Measurements from ENCODE around the gene EIF4E2. TPM values are rescaled to one million over a fixed set of nuclear protein-coding genes. Genes with fewer than 3 reads are reported as not detected.
A peak's percentile ranks its signal among the peaks of the same experiment; 100 is the strongest.
"Not testable (repeated sequence)": the region's sequence is repeated elsewhere in the genome, so short reads cannot be mapped to it uniquely, and the experiment has no call there.

Gene EIF4E2
- total RNA-seq, 1 donor from 2014 or later: 119 TPM

DNA sequence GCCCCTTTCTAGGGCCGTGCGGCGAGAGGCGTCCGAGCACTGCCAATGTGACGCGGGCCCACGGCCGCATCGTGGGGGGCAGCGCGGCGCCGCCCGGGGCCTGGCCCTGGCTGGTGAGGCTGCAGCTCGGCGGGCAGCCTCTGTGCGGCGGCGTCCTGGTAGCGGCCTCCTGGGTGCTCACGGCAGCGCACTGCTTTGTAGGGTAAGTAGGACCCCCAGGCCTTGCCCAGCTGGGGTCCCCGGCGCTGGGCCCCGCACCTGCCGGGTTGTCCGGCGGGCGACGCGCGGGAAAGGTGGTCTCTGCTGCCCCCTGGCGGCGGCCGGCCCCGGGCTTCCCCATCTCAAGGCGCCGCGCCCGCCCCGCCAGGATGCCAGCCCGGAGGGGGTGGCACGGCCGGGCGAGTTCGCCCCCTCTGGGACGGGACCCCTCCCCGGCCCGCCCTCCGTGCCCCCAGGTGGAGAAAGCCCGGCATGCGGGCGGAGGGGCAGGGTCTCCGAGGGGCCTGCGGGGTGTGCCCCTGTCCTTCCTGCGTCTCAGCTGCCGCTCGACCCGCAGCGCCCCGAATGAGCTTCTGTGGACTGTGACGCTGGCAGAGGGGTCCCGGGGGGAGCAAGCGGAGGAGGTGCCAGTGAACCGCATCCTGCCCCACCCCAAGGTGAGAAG, 28.4 kb upstream of the EIF4E2 start:
- peak; percentile 49 for DNase-seq (ENCODE audit: low read depth)

DNA sequence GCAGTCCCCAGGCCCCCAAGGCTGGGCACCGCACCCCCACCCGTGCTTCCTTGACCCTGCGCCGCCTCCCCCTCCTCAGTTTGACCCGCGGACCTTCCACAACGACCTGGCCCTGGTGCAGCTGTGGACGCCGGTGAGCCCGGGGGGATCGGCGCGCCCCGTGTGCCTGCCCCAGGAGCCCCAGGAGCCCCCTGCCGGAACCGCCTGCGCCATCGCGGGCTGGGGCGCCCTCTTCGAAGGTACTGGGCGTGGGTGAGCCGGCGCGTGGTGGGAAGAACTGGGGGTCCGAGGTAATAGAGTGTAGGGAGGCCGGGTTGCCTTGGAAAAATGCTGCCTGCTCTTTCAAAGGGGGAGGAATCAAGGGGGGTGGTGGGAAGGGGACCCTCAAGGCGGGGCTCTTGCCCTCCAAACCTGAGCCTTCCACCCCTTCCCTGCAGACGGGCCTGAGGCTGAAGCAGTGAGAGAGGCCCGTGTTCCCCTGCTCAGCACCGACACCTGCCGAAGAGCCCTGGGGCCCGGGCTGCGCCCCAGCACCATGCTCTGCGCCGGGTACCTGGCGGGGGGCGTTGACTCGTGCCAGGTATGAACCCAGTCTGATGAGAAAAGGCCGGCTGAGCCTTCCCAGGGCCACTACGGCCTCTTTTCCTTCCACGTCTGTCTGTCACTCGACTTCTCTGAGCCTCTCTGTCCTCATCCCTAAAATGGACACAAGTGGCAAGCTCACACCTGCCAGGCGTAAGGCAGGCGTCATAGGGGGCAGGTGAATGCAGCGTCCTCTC, 27.7 kb upstream of the EIF4E2 start:
- no peak for DNase-seq (ENCODE audit: low read depth)

DNA sequence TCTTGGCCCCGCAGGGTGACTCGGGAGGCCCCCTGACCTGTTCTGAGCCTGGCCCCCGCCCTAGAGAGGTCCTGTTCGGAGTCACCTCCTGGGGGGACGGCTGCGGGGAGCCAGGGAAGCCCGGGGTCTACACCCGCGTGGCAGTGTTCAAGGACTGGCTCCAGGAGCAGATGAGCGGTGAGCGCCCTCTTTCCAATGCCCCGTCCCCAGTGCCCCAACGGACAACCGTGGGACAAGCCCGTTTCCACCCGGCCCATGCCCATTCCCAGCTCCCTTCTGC, 27.1 kb upstream of the EIF4E2 start:
- no peak for DNase-seq (ENCODE audit: low read depth)

DNA sequence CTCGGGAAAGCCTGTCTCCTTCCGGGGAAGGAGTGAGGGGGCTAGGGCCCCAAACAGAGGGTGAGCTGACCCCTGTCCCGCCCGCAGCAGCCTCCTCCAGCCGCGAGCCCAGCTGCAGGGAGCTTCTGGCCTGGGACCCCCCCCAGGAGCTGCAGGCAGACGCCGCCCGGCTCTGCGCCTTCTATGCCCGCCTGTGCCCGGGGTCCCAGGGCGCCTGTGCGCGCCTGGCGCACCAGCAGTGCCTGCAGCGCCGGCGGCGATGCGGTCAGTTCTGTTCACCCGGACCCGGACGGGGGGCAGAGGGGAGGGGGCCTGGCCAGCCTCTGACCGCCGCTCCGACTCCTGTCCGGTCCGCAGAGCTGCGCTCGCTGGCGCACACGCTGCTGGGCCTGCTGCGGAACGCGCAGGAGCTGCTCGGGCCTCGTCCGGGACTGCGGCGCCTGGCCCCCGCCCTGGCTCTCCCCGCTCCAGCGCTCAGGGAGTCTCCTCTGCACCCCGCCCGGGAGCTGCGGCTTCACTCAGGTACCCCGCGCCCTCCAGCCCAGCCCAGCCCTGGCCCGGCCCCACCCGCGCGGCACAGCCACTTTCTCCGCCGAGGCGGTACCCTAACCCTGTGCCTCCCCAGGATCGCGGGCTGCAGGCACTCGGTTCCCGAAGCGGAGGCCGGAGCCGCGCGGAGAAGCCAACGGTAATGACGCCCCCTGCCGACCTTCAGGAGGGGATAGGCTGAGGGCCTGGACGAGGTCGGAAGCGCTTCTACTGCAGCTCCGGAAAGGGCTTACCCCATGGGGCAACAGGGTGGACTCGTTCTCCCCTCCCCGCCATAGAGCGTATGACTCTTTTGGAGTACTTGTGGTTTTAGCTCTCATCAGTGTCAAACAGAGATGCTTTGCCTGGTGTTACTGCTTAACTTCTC, 26.5 kb upstream of the EIF4E2 start:
- DNase-seq (ENCODE audit: low read depth): peak; percentile 71

DNA sequence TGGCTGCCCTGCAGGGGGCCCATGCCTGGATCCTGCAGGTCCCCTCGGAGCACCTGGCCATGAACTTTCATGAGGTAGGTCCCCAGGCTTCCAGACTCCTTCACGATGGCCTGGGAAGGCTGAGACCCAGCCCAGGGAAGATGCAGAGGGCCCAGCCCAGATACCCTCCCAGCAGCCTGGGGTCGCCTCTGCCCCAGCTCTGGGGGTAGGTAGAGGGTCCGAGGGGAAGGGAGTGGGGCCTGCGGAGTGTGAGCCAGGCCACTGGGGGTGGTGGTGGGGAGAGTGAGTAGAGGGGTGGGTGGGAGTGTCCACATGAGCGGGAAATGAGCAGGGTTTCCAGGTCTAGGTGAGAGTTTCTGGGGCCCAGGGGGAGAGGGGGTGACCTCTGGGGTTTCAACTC, 25.7 kb upstream of the EIF4E2 start:
- no peak for DNase-seq (ENCODE audit: low read depth)

DNA sequence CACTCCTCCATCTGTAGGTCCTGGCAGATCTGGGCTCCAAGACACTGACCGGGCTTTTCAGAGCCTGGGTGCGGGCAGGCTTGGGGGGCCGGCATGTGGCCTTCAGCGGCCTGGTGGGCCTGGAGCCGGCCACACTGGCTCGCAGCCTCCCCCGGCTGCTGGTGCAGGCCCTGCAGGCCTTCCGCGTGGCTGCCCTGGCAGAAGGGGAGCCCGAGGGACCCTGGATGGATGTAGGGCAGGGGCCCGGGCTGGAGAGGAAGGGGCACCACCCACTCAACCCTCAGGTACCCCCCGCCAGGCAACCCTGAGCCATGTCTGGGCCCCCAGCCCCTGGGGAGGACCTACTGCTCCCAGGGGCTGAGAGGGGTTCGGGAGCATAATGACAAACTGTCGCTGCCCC, 25.3 kb upstream of the EIF4E2 start:
- DNase-seq (ENCODE audit: low read depth): no peak

DNA sequence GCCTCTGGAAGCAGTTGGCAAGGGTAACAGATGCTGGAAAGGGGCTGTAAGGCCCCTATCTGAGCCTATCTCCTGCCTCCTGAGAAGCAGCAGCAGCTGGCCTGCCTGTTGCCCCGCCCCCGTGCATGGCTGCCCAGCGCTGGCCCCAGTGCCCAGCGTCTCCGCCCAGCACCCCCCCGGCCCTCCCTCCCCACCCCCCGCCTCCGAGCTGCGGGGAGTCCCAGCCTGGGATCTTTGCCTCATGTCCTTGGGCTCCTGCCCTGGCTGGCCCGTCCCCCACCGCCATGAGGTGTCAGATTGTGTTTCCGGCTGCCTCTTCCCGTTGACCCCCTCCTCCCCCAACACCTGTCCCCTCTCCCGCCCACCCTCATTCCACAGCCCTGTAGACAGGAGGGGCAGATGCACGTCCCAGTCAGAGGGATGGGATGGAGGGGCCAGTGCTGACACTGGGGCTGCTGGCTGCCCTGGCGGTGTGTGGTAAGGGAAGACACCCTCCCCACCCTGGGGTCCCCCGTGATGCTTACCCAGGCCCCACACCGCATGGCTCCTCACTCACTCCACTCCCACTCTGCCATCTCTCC, 24.6 kb upstream of the EIF4E2 start, which contains the start of gene CHRND:
CHRND (plus strand) TSS at position 370 of the 581 bp plus-strand sequence; CDS start at position 426, 56 bp downstream.
- peak; percentile 97 for DNase-seq (ENCODE audit: low read depth)

DNA sequence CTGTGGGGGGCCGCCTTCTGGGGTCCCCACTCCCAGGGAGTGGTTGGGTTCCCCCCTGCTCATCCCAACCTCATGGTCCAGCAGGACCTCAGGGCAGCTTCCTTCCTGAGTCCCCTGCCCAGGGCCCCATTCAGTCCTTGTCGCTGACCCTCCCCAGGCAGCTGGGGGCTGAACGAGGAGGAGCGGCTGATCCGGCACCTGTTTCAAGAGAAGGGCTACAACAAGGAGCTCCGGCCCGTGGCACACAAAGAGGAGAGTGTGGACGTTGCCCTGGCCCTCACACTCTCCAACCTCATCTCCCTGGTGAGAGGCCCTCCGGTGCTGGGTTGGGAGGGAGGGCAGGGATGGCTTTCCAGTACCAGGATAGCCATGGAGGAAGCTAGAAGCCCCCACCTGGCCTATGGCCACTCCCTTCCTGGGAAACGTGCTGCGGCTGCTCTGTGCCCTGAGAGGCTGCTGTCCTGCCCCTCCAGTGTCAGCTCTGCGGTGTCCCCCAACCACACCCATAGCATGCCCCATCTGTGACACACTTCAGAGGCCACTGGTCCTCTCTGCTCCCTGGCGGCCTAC, 24.0 kb upstream of the EIF4E2 start:
- DNase-seq (ENCODE audit: low read depth): peak; percentile 92

DNA sequence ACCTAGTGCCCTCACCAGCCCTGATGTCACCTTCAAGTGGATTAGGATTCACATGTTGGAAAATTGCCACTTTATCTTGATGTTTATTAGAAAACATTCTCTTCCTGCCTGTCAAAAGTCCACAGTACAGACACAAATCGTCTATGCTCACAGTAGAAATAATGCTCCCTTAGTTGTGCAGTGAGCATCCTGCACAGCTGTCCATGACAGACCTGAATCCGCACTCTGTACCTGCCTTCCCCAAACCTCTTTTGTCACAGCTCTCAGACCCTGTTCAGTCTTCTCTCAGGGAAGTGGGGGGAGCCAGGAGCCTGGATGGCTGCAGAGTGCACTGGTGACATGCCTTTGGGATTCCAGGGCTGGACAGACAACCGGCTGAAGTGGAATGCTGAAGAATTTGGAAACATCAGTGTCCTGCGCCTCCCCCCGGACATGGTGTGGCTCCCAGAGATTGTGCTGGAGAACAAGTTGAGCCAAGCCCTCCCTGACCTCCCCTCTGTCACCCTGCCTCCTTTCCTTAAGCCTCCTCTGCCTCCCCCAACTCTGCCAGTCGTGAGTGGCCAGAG, 22.5 kb upstream of the EIF4E2 start:
- DNase-seq (ENCODE audit: low read depth): peak; percentile 62

DNA sequence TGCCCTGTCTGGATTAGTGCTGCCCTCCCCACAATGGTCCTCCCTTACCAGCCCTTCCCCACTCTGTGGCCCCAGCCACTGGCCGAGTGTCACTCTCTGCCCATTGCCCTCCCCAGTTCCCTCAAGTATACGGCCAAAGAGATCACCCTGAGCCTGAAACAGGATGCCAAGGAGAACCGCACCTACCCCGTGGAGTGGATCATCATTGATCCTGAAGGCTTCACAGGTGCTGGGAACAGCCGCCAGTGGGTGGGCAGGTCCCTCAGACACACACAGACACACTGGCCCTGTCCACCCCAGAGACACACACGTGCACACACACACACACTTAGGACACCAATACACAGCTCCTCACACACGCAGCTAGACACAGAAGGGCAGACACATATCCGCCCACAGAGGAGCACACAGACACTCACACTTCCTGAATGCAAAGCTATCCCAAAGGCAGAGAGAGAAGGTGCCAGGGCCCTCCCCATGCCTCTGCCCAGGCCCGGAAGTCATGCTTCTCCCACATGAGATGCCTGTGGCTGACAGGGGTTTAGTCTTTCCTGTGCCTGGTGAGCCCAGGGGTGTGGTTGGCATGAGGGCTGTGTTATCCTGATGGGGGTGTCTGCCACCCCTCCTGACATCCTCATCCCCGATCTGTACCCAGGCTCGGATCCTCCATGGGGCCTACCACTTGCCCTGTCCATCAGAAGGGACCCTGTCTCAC, 21.6 kb upstream of the EIF4E2 start:
- peak; percentile 96 for DNase-seq (ENCODE audit: low read depth)

DNA sequence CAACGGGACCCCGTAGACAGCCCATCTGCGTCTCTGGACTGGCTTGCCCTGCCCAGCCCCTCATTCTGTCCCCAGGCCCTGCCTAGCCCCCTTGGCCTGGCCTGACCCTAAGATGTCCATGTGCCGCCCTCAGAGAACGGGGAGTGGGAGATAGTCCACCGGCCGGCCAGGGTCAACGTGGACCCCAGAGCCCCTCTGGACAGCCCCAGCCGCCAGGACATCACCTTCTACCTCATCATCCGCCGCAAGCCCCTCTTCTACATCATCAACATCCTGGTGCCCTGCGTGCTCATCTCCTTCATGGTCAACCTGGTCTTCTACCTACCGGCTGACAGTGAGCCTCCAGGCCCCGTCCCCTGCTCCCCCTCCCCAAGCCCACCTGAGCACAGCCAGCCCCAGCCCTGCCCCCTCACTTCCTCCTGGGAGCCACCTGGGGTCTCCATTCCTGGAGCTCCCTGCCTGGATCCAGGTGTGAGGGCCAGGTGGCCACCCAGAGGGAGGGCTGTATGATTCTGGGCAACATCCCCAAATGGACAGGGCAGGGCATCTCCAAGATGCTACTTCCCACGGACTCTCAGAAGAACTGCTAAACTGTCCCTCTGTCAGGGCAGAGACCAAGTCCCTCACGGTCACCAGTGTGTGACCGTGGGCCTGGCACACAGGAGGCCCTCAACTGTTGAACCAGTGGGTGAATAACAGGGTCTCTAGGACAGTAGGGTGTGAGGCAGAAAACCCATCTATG, 20.5 kb upstream of the EIF4E2 start:
- DNase-seq (ENCODE audit: low read depth): no peak

DNA sequence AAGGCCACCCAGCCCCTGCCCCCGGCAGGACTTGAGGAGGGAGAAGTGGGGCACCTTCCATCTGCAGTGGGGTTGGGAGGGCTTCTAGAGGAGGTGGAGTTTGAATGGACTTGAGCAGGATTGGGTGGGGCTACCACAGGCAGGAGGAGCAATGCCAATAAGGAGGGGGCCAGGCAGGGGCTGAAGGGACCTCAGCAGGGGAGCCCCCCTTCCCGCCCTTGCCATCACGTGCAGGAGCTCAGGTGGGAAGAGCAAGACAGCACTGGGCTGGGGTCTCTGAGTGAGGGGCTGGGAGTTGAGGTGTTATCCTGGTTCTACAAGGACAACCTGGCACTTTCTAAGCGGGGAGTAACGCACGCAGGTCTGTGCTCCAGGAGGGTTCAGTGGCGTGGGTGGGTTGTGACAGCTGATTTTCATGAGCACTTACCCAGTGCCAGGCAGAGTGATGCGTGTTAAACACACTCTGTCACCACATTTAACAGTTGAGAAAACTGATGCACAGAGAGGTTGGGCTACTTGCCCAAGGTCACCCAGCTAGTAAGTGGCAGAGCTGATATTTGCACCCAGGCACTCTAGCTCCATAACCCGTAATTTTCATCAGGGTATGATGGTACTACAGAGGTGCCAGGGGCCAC, 19.7 kb upstream of the EIF4E2 start:
- no peak for DNase-seq (ENCODE audit: low read depth)

DNA sequence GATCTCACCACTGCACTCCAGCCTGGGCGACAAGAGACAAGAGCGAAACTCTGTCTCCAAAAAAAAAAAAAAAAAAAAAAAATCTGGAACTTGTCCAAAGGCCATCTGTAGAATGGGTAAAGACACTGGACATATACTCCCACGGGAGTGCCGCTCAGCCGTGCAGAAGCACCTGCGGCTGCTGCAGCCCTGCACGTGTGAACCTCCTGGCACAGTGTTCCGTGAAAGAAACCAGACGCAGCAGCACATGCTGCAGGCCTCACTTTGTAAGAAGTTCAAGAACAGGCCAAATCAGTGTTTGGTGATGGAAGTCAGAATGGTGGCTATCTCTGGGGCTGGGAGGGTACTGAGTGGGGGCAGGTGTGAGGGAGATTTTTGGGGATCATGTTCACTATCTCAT, 18.1 kb upstream of the EIF4E2 start:
- no peak for DNase-seq (ENCODE audit: low read depth)

DNA sequence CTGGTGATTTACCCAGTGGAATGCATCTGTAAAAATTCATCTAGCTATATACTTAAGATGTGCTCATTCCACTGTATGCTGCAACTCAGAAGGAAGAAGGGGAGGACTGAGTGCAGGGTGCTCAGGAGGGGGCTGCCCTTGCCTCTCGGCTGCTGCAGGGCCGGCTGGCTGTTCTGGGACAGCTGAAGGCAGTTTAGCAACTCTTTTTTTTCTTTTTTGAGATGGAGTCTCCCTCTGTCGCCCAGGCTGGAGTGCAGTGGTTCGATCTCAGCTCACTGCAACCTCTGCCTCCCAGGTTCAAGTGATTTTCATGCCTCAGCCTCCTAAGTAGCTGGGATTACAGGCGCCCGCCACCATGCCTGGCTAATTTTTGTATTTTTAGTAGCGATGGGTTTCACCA, 17.7 kb upstream of the EIF4E2 start:
- DNase-seq (ENCODE audit: low read depth): not testable (repeated sequence)

DNA sequence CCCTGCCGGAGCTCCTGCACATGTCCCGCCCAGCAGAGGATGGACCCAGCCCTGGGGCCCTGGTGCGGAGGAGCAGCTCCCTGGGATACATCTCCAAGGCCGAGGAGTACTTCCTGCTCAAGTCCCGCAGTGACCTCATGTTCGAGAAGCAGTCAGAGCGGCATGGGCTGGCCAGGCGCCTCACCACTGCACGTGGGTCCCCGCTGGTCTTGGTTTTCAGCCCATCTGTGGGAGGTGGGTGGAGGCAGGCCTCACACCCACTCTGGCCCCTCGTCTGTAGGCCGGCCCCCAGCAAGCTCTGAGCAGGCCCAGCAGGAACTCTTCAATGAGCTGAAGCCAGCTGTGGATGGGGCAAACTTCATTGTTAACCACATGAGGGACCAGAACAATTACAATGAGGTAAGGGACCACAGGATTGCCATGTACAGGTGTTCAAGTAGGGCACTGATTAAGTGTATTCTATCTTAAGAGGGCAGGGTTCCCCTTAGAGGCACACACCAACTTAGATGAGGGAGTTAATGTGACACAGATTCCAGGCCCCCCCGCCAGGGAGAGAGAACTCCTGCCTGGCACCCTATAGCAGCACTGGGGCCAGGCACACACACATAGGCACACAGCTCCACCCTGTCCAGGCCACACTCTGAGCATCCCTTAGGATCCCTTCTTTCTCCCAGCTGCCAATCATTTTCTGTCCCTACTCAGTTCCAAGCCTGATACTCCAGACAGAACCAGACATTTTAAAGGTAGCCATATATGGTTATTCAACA, 16.4 kb upstream of the EIF4E2 start:
- DNase-seq (ENCODE audit: low read depth): peak; percentile 91

DNA sequence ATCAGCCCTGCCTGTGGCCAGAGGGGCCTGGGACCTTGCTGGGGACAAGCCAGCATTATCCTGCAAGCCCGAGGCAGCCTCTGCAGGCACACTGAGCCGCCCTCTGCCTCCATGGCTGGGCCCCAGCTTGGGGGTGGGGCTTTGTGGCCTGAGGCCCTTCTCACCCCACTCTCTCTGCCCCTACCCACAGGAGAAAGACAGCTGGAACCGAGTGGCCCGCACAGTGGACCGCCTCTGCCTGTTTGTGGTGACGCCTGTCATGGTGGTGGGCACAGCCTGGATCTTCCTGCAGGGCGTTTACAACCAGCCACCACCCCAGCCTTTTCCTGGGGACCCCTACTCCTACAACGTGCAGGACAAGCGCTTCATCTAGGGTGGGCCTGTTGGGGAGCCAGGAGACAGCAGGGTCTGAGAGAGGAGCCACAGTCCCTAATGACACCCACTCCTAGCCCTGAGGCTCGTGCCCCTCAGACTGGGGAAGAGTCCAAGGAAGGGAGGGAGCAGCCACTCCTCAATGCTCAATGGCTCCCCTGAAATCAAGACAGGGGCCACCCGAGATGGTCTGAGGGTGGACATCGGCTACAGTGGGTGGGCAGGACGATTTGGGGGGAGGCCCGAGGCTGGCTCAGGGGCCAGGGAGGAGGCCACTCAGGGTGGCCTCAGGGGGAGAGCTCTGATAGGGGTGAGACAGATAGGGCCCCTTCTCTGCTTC, 15.4 kb upstream of the EIF4E2 start:
- DNase-seq (ENCODE audit: low read depth): peak; percentile 91

DNA sequence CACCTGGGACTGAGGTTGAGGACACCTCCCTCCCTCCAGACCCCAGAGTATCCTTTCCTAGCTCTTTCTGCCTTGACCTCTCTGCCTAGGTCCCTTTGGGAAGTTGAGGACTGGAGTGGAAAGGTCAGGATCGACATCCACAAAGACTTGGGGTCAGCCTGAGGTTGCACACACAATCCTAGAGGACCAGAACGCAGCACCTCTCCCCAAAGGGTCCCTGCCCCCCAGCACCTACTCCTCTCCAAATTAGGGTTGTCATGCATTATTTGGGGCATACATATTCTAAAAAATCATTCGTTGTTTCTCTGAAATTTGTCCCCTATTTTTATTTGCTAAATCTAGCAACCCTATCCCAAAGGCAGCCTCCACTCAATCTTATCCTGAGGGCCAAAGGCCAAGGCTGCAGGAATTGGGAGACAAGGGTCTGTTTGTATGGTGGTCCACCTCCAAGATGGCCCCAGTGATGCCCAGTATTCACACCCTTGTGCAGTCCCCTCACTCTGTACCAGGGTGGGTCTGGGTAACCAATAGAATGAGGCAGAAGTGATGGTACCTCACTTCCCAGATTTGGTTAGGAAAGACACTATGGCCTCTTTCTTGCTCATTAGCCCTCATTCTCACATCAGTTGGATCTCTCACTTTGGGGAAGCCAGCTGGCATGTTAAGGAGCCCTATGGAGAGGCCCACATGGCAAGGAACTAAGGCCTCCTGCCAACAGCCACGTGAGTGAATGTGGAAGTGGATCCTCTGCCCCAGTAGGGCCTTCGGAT, 14.5 kb upstream of the EIF4E2 start:
- no peak for DNase-seq (ENCODE audit: low read depth)
